GM18951 (cell line): ENCODE data around the gene CZIB.

ENCODE experiments used
- POLR2A ChIP-seq: IDR thresholded peaks from 4 replicates; pipeline ENCODE4 v1.6.1; 2011; ENCODE audit warnings: mild to moderate bottlenecking; ENCODE audit not compliant: insufficient read length, insufficient read depth; ENCODE audit errors: extremely low read depth
- in situ Hi-C: fragments of 300-500 bp; cut with MboI; formaldehyde crosslinking; loops from one replicate; pipeline ENCODE4 v1.12.0; 2022; ENCODE audit warnings: low sequenced_read_pairs, mixed read lengths, inconsistent platforms; ENCODE audit not compliant: unreplicated experiment

Gene CZIB

DNA sequence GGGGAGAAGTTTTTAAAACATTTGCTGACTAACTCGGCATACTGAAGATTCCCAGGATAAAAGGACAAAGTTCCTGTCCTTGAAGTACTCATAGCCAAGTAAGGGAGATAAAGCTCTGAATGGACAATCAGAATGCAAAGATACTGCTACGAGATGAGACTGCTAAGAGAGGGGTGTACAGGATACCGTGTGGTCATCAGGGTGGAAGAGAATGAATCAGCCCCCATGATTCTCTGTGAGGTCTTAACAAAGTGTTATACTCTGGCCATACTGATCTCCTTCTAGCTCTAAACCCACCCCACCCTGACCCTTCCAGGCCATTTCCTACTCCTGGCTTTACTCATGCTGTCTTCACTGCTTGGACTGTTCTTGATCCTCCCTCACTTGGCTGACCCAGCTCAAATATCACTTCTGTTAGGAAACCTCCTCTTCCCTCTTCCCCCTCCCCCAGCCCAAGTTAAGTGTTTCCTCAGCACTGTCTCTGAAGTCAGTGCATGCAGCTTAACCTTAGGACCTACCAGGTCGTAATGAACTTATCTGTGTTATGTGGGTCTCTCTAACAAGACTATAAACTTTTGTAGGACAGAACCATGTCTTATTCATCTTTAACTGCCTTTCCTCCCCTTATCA is 33.7 kb upstream of the CZIB start:
- no peak for TF ChIP-seq POLR2A
- in situ Hi-C loops = no loop called here

DNA sequence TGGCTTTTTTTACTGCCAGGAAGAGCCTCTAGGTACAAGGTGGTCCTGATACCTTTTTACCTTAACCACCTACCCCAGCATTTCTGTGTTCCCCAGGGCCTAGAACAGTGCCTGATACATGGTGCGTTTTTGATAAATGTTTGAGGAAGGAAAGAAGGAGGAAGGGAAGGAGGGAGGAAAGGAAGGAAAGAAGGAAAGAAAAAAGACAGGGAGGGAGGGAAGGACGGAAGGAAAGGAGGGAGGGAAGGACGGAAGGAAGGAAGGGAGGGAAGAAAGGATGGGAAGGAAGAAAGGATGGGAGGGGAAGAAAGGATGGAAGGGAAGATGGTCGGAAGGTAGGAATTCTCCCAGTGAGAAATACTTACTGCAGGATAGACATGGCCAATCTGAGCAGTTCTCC is 29.9 kb upstream of the CZIB start:
- no peak for TF ChIP-seq POLR2A
- in situ Hi-C loops = no loop called here

DNA sequence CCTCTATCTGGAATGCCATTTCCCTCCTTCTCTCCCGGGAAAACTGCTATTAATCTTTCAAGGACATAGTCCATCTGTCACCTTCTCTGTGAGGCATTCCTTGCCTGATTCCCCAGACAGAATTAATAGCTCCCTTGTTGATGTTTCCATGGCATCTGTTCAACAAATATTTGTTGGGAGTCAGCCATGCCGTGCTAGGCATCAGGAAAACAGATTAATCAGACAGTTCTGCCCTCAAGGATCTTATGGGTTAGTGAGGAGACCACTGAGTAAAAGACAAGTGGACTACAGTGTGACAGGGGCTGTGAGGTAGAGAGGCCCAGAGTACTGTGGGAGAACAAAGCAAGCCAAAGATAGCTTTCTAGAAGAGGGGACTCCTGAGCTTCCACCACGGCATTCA is 29.3 kb upstream of the CZIB start:
- in situ Hi-C loops = no loop called here
- TF ChIP-seq POLR2A = no peak

DNA sequence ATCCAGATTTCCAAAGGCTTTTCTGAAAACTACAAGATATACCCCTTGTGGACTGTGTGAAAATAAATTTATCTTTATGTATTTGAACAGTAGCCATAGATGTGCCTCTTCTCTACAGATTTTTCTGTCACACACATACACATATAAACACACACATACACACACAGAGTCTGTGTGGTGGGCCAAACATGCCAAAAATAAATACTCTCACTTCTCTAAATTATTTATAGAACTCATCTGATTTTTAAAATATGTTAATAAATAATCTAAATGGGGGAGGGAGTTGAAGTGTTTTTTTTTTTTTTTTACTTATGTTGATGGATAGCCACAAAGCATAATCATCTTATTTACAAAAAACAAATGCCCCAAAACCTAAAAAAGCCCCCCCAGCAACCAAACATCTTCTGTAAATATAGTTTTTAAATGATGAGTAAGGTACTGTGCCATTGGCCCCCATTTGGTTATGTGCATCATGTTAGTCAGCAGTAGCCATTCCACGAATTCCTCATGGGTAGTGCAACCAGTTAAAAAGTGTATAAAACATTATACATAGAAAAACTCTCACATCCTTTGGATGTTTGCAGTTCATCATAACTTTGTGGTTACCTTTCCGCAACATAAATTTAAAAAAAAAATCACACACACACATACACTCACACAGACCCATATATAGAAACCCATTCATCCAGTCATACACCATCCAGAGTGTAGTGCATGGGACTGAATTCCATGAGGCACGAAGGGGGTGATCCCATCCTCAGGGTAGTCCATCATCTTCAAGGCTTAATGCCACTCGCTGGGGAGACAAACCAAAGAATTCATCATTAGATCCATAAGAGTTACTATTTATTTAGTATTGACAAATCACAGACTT is 26.1 kb upstream of the CZIB start:
- in situ Hi-C loops = no loop called here

DNA sequence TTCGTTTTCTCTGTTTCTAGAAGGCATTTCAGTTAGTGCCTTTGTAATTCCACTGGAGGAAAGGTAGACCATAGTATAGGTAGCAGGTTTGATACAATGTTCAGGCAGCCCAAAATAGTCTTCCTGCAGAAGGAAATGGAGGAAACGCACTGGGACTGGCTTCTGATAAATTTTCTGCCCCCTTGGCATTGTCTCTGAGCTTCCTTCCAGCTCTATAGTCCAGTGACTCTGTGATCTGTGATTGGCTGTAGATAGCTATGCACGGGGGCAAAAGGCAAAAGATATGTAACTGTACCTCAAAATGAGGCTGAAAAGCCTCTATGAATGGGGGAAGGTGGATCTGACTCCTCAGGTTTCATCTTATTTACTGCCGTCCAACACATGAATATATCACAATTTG is 23.7 kb upstream of the CZIB start:
- TF ChIP-seq POLR2A = no peak
- in situ Hi-C loops = no loop called here

More for the DNA sequence above, 26.1 kb upstream of the CZIB start:
- TF ChIP-seq POLR2A = no peak

DNA sequence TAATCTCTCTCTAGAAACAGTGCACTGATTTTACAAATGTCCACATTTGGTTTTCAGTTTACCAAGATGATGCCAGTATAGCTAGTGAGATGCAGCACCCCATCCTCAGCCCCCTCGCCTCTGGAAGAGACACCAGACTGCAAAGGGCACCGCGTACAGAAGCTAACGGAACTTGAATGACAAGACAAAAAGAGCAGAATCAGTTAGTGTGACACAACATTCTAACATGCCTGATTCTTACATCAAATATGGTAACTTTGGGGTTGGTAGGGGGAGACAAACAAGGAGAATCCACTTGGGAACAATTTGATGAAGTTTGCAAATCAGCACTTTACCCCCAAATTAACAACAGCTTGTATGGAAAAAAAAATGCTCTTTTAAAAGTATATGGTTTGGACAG is 21.9 kb upstream of the CZIB start:
- no peak for TF ChIP-seq POLR2A

DNA sequence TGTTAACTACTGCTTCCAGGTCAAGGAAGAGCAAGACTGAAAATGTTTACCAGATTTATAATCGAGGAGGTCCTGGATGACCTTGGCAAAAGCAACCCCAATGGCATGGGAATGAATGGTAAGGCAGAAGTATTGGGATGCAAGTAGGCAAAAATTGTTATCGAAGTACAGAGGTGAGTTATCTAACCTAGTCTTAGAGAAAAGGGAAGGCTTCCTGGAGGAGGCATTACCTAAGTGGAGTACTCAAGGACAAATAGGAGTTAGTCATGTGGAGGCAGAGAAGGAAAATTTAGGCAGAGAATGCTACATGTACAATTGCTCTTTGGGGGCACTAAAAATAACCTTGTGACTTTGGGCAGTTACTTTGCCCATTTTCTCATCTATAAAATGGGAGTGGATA is 21.4 kb upstream of the CZIB start:
- in situ Hi-C loops = no loop called here
- TF ChIP-seq POLR2A = no peak

More for the DNA sequence above, 21.9 kb upstream of the CZIB start:
- in situ Hi-C loops = no loop called here

DNA sequence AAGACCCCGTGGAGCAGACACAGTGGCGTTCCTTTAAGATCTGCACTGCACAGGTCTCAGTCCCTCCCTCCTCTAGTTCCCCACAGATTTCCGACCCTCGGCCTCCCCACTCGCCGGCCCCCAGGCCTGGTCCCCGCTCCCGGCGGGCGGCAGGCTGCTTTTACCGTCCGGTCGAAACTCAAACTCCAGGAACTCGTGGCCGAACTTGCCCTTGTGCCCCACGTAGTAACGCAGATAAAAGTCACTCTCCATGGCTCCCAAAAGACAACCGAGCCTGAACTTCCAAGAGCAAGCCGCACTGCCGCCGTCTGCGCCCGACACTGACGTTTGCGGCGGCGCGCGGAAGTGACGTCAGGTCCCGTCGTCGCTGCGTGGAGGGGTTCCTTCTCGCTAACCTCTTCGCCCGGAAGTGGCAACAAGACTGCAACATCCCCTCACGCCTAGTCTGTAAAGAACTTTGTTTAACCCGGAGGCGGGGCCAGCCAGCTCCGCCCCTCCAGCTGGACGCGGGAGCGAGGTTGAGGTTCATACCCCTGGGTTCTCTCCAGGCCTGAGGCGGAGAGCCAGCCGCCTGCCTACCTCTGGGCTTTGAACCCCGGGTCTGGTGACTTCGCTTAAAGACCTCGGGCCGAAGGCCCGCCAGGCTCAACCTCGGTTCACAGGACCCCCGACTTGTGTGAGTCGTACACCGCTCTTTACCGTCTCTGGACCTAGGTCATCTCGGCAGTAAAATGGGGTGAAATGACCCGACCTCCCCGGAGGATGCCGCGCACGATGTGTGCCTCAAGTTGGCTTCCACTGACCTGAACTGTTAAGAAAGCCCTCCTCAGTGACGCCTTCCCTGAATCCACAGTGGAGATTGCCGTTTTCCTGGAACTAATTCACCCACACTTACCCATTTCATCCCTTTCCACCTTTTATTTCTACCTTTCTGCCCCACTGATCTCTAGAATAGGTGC is 18.0 kb upstream of the CZIB start, which contains the start of gene MAGOH:
Gene MAGOH (minus strand): TSS at position 322 of the 959 bp plus-strand sequence. CDS start 70 bp downstream, at position 252.
- in situ Hi-C loops = no loop called here
- TF ChIP-seq POLR2A = peak; percentile 74

DNA sequence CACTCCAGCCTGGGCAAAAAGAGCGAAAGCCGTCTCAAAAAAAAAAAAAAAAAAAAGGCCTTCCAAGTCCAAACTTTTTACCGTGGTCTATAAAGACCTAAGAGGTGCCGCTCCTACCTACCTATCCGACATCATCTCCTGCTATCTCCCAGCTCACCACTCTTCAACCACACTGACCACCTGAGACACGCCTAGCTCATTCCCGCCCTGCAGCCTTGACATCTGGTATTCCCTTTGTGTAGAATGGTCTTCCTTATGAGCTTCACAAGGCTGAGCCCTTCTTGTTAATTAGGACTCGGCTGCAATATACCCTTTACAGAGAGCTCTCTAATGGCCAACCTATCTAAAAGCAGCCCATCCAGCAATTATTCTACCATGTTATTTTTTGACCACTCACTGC is 17.2 kb upstream of the CZIB start:
- in situ Hi-C loops = no loop called here
- TF ChIP-seq POLR2A = no peak

DNA sequence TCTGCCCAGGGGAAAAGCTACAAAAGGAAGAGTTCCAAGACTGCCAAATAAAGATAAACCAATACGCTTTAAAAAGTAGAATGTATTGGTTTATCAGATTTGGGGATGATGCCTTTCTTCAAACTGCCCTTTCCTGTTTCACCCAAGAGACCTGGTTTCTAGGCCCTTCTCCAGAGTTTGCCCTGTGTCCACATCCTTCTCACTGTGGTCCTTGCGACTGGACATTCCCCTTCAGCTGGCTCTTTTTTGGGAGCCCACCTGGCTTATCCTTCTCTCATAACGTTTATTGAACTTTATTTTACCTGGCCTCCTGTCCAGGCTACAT is 490 bp upstream of the CZIB start:
- TF ChIP-seq POLR2A = no peak

DNA sequence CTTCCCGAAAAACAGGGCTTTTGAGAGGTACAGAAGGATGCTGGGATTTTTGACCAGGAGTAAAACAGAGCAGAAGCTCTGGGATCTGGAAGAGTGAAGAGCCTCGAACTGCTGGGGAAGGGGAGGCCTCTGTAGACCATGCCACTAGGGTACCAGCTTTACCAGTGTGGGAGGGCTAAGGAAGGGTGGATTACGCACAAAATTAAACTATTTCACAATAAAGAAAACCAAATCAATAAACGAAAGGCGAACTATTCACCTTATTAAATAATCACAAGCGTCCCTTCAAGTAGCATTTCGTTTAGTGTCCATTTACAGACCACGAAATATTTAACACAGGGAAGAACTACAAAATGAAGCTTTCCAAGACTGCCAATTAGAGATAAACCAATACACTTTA is 723 bp downstream of the CZIB start:
- TF ChIP-seq POLR2A = no peak
- in situ Hi-C loops = no loop called here

More for the DNA sequence above, 490 bp upstream of the CZIB start:
- in situ Hi-C loops = no loop called here

DNA sequence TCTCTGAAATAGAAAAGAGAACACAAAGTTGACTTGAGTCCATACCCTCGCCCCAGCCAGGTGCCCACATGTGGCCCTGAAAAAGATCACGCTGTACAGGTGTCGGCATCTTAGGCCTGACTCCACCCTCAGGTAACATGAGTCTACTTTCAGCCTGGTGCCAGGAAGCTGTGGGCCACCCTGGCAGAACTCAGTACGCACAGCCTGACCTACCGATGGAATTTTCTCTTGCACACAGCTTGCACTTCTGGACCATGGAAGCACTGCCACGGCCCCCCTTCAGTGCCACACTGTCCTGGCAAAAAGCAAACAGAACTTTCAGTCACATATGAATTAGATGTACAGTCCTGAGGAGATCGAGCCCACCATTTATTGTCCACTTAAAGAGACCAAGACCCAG is 2.2 kb downstream of the CZIB start:
- TF ChIP-seq POLR2A = no peak
- in situ Hi-C loops = no loop called here

DNA sequence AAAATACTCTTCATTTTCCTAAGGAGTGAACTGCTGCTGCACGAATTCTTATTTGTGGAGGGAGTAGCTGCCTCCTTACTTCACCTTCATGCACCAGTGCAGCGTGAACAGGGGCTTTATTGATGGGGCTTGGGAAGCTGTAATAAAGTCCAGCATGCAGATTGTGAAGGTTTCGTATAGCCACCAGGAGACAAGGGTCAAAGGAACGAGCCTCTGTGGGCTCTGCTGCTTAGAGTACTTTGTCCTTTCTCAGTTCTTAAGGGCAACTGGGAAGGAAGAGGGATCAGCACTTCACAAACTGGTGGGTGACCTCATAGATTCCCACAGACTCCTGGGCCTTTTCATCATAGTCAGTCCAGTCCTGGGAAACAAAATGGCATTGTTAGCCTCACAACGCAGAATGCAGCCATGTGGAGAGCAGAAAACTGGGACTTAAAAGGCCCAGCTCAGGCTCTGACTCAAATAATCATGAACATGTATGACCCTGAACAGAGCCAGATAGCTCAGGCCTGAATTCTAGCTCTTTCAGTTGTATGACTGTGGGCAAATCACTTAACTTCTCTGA is 6.0 kb downstream of the CZIB start:
- in situ Hi-C loops = no loop called here
- no peak for TF ChIP-seq POLR2A

DNA sequence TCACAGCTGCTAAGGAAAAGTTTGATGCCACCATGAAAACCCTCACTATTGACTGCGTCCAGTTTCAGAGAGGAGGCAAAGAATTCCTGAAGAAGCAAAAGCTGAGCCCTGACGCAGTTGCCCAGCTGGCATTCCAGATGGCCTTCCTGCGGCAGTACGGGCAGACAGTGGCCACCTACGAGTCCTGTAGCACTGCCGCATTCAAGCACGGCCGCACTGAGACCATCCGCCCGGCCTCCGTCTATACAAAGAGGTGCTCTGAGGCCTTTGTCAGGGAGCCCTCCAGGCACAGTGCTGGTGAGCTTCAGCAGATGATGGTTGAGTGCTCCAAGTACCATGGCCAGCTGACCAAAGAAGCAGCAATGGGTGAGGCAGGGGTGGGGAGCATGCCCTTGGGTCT is 9.5 kb downstream of the CZIB start:
- no peak for TF ChIP-seq POLR2A
- in situ Hi-C loops = no loop called here
